Neural cell (in vitro differentiated cells): ENCODE results near the gene TUBB3. TPM values are rescaled to one million over a fixed set of nuclear protein-coding genes. Genes with fewer than 3 reads are reported as not detected.

Experiments
- H2AFZ ChIP-seq: fragments of 200-600, 300-800 bp; sonication (generic), shearing (Covaris generic); 2 replicates; pipeline ENCODE4 v1.6.0; 2014; ENCODE audit warnings: low read depth, mild to moderate bottlenecking, antibody characterized with exemption, low read length, moderate library complexity
- H3F3A ChIP-seq: fragments of 200-600 bp; shearing (Covaris generic); 2 replicates; pipeline ENCODE4 v1.6.1; 2016; ENCODE audit warnings: mild to moderate bottlenecking, moderate library complexity, mixed read lengths, antibody characterized with exemption, low read length; ENCODE audit not compliant: insufficient read depth, poor library complexity, severe bottlenecking
- H3K27ac ChIP-seq: fragments of 200-600, 300-800 bp; sonication (generic), shearing (Covaris generic); 2 replicates; pipeline ENCODE4 v1.5.1; 2014; ENCODE audit warnings: mild to moderate bottlenecking, low read length, moderate library complexity
- H3K27me3 ChIP-seq: fragments of 300-800, 200-600 bp; sonication (generic), shearing (Covaris generic); 2 replicates; pipeline ENCODE4 v1.6.0; 2014; ENCODE audit warnings: mild to moderate bottlenecking, low read depth, low read length, moderate library complexity; ENCODE audit not compliant: insufficient read depth
- H3K36me3 ChIP-seq: fragments of 300-800, 200-600 bp; sonication (generic), shearing (Covaris generic); 2 replicates; pipeline ENCODE4 v1.5.1; 2014; ENCODE audit warnings: mild to moderate bottlenecking, antibody characterized with exemption, low read length, moderate library complexity; ENCODE audit not compliant: insufficient read depth
- H3K4me2 ChIP-seq: fragments of 300-800, 200-600 bp; sonication (generic), shearing (Covaris generic); 2 replicates; pipeline ENCODE4 v1.6.0; 2014; ENCODE audit warnings: mild to moderate bottlenecking, low read length
- H3K4me3 ChIP-seq: fragments of 300-800, 200-600 bp; sonication (generic), shearing (Covaris generic); 2 replicates; pipeline ENCODE4 v1.5.1; 2014; ENCODE audit warnings: mild to moderate bottlenecking, low read length, moderate library complexity
- H3K79me2 ChIP-seq: fragments of 200-600 bp; shearing (Covaris generic); replicated peaks from 2 replicates; pipeline ENCODE4 v1.6.0; 2014; ENCODE audit warnings: mild to moderate bottlenecking, low read length, moderate library complexity; ENCODE audit not compliant: insufficient read depth
- H3K9ac ChIP-seq: fragments of 300-800, 200-600 bp; sonication (generic), shearing (Covaris generic); 2 replicates; pipeline ENCODE4 v1.6.1; 2016; ENCODE audit warnings: mild to moderate bottlenecking, low read length, mixed read lengths
- H3K9me2 ChIP-seq: fragments of 200-600 bp; shearing (Covaris generic); 2 replicates; pipeline ENCODE4 v1.6.1; 2016; ENCODE audit warnings: mild to moderate bottlenecking, low read length, mixed read lengths; ENCODE audit not compliant: insufficient read depth
- H3K9me3 ChIP-seq: fragments of 200-600, 300-800 bp; sonication (generic), shearing (Covaris generic); 2 replicates; pipeline ENCODE4 v1.6.1; 2016; ENCODE audit warnings: mild to moderate bottlenecking, mixed run types, low read length, moderate library complexity, mixed read lengths
- H4K20me1 ChIP-seq: fragments of 200-600 bp; shearing (Covaris generic); 2 replicates; pipeline ENCODE4 v1.6.1; 2016; ENCODE audit warnings: mild to moderate bottlenecking, mixed run types; ENCODE audit not compliant: insufficient read depth
- CTCF ChIP-seq: fragments of 450-650 bp; IDR thresholded peaks from 2 replicates; pipeline ENCODE4 v1.5.1; 2014; ENCODE audit warnings: antibody characterized with exemption, mild to moderate bottlenecking, moderate library complexity; ENCODE audit not compliant: poor library complexity, severe bottlenecking
- EZH2 ChIP-seq: fragments of 200-600, 300-800 bp; shearing (Covaris generic), sonication (generic); IDR thresholded peaks from 2 replicates; pipeline ENCODE4 v1.6.1; 2014; ENCODE audit warnings: antibody characterized with exemption, low read length, borderline replicate concordance, mild to moderate bottlenecking; ENCODE audit not compliant: insufficient read depth, poor library complexity, severe bottlenecking
- MXI1 ChIP-seq: fragments of 450-650 bp; conservative IDR thresholded peaks from 2 replicates; pipeline ENCODE4 v1.6.1; 2014; ENCODE audit warnings: antibody characterized with exemption, mild to moderate bottlenecking; ENCODE audit not compliant: poor library complexity, severe bottlenecking
- POLR2AphosphoS5 ChIP-seq: IDR thresholded peaks from 2 replicates; pipeline ENCODE4 v1.6.1; 2012
- RAD21 ChIP-seq: fragments of 450-650 bp; conservative IDR thresholded peaks from 2 replicates; pipeline ENCODE4 v1.6.1; 2014; ENCODE audit warnings: antibody characterized with exemption, mild to moderate bottlenecking, moderate library complexity
- SMC3 ChIP-seq: fragments of 450-650 bp; conservative IDR thresholded peaks from 2 replicates; pipeline ENCODE4 v1.6.1; 2014; ENCODE audit warnings: antibody characterized with exemption, mild to moderate bottlenecking, moderate library complexity; ENCODE audit not compliant: poor library complexity
- TAF1 ChIP-seq: IDR thresholded peaks from 2 replicates; pipeline ENCODE4 v1.6.1; 2012; ENCODE audit warnings: low read depth
- polyA plus RNA-seq: library from polyadenylated mRNA; depleted of rRNA; stranded (reverse); fragments of >200 nt; gene quantifications from 2 replicates; pipeline ENCODE4 v1.2.3, GENCODE V29; 2014
- TF ChIP-seq, protein P1 (sequence below): IDR thresholded peaks from 2 replicates; pipeline ENCODE4 v1.6.1; 2012; ENCODE audit warnings: borderline replicate concordance

TUBB3 gene
- polyA plus RNA-seq, 1 donor from 2014 or later = 2,442 TPM

DNA sequence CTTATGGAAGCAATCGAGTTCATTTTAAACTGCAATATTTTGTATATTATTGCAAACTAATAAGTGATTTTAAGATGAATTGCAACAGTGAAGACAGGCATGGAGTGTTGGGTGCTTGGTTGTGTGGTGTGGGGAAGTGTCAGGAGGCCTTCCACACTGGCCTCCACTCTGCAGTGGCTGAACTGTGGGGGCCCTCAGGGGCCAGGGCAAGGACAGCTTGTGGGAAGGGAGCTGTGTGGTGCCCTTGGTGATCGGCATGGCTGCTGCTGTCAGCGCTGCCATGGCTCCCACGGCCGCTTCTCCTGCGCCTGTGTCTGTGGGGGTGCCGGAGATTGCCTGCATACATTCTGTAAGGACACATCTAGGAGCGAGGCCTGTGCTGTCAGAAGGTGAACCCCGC is 30.5 kb upstream of the TUBB3 start:
- H3K79me2 ChIP-seq = no peaks in the 10 kb centered on the region
- H3K36me3 ChIP-seq = peaks cover 5% of the 10 kb centered on the region
- H4K20me1 ChIP-seq = no peaks in the 10 kb centered on the region

GRCh38 chr16:89893642-89894548 is 29.2 kb upstream of the TUBB3 start:
- no peak overlapping the region for H3K9ac ChIP-seq
- H3F3A ChIP-seq = no peaks in the 10 kb centered on the region
- H3K9me3 ChIP-seq = no peaks in the 10 kb centered on the region
- H3K4me3 ChIP-seq = no peak overlapping the region
- no peaks in the 10 kb centered on the region for H4K20me1 ChIP-seq
- no peaks in the 10 kb centered on the region for H3K27me3 ChIP-seq
- H3K36me3 ChIP-seq = peaks cover 5% of the 10 kb centered on the region
- H3K4me2 ChIP-seq = no peak overlapping the region
- no peak overlapping the region for H2AFZ ChIP-seq
- H3K79me2 ChIP-seq = no peaks in the 10 kb centered on the region
- H3K27ac ChIP-seq = no peak overlapping the region
- no peaks in the 10 kb centered on the region for H3K9me2 ChIP-seq
- no peak for TF ChIP-seq SMC3
- TF ChIP-seq EZH2 = no peak
- no peak for TF ChIP-seq MXI1
- no peak for TF ChIP-seq POLR2AphosphoS5
- no peak for TF ChIP-seq RAD21
- no peak for TF ChIP-seq CTCF
- TF ChIP-seq, protein P1, sequence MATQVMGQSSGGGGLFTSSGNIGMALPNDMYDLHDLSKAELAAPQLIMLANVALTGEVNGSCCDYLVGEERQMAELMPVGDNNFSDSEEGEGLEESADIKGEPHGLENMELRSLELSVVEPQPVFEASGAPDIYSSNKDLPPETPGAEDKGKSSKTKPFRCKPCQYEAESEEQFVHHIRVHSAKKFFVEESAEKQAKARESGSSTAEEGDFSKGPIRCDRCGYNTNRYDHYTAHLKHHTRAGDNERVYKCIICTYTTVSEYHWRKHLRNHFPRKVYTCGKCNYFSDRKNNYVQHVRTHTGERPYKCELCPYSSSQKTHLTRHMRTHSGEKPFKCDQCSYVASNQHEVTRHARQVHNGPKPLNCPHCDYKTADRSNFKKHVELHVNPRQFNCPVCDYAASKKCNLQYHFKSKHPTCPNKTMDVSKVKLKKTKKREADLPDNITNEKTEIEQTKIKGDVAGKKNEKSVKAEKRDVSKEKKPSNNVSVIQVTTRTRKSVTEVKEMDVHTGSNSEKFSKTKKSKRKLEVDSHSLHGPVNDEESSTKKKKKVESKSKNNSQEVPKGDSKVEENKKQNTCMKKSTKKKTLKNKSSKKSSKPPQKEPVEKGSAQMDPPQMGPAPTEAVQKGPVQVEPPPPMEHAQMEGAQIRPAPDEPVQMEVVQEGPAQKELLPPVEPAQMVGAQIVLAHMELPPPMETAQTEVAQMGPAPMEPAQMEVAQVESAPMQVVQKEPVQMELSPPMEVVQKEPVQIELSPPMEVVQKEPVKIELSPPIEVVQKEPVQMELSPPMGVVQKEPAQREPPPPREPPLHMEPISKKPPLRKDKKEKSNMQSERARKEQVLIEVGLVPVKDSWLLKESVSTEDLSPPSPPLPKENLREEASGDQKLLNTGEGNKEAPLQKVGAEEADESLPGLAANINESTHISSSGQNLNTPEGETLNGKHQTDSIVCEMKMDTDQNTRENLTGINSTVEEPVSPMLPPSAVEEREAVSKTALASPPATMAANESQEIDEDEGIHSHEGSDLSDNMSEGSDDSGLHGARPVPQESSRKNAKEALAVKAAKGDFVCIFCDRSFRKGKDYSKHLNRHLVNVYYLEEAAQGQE = no peak
- TF ChIP-seq TAF1 = no peak

More for the DNA sequence above, 30.5 kb upstream of the TUBB3 start:
- Histone ChIP-seq H3K27ac (no peak overlapping the region), H3K9me3 (no peaks in the 10 kb centered on the region), H3K9me2 (no peaks in the 10 kb centered on the region), H3K9ac (no peak overlapping the region), H3K4me2 (no peak overlapping the region), H2AFZ (no peak overlapping the region), H3K4me3 (no peak overlapping the region), H3K27me3 (no peaks in the 10 kb centered on the region), H3F3A (no peaks in the 10 kb centered on the region)
- TF ChIP-seq POLR2AphosphoS5 (no peak), RAD21 (no peak), CTCF (no peak), SMC3 (no peak), TAF1 (no peak), MXI1 (no peak)
- TF ChIP-seq, protein P1 = no peak
